HFF-Myc (cell line): ENCODE data around the gene CFAP251.
"Not testable (repeated sequence)": the region's sequence is repeated elsewhere in the genome, so short reads cannot be mapped to it uniquely, and the experiment has no call there.

Experiments used
- DNase-seq: peaks from one replicate; pipeline ENCODE4 v3.0.0-alpha.2; 2011; ENCODE audit warnings: low read depth; ENCODE audit errors: extremely low read depth
- H3K4me3 ChIP-seq: replicated peaks from 2 replicates; pipeline ENCODE4 v1.5.1; 2011; ENCODE audit warnings: low read depth, mild to moderate bottlenecking, control low read depth, low read length
- CTCF ChIP-seq: IDR thresholded peaks from 2 replicates; pipeline ENCODE4 v1.5.1; 2012; ENCODE audit warnings: mild to moderate bottlenecking, low read depth, low read length, control low read depth; ENCODE audit errors: missing control alignments

CFAP251 gene

GRCh38 chr12:121917950-121918678, at the start of gene CFAP251:
TSS of gene CFAP251 (plus strand) at chr12:121918592. CDS start at chr12:121921306, 2,714 bp downstream.
- DNase-seq = peak; percentile 47
- H3K4me3 ChIP-seq = peak within 1 kb of the TSS; percentile 12
- peak; percentile 47 for TF ChIP-seq CTCF

GRCh38 chr12:121869229-121869628, 49.2 kb upstream of the CFAP251 start:
- not testable (repeated sequence) for DNase-seq, H3K4me3 ChIP-seq

GRCh38 chr12:121871467-121871866, 46.9 kb upstream of the CFAP251 start:
- DNase-seq = no peak
- no peak for TF ChIP-seq CTCF
- H3K4me3 ChIP-seq = no peak overlapping the region

GRCh38 chr12:121872546-121873215, 45.7 kb upstream of the CFAP251 start:
- no peak for TF ChIP-seq CTCF
- peak; percentile 94 for DNase-seq
- 0 out of 2 replicates have a peak overlapping the region, but pooled peaks have one; percentile 20 for H3K4me3 ChIP-seq

- H3K4me3 ChIP-seq = no peak overlapping the region
- no peak for TF ChIP-seq CTCF
- no peak for DNase-seq
Observed at GRCh38 chr12:121873216-121873569, 45.2 kb upstream of the CFAP251 start.

- no peak for DNase-seq
- TF ChIP-seq CTCF = no peak
- H3K4me3 ChIP-seq = no peak overlapping the region
Observed at GRCh38 chr12:121874071-121874470, 44.3 kb upstream of the CFAP251 start.

- DNase-seq = no peak
- H3K4me3 ChIP-seq = no peak overlapping the region
- TF ChIP-seq CTCF = no peak
Observed at GRCh38 chr12:121875582-121875981, 42.8 kb upstream of the CFAP251 start.

GRCh38 chr12:121876080-121876447, 42.3 kb upstream of the CFAP251 start:
- DNase-seq, H3K4me3 ChIP-seq: not testable (repeated sequence)
